ENCODE data around the gene INPP5D. TPM values are rescaled to one million over a fixed set of nuclear protein-coding genes. Genes with fewer than 3 reads are reported as not detected.

INPP5D gene
- total and polyA plus RNA-seq, 2 donors (not counting 1 experiment from before 2014, with no cell fraction given) = 152 to 444 TPM

GRCh38 chr2:233218836-233219235 is 158.7 kb downstream of the INPP5D start:
- DNase-seq (no peak), ATAC-seq (ENCODE audit: low read depth) (no peak)
- TF ChIP-seq CTCF (IDR thresholded peaks at IDR 0.05) = no peak
- no peak for TF ChIP-seq EZH2 (IDR thresholded peaks at IDR 0.05; ENCODE audit: borderline replicate concordance, insufficient read depth, low read depth, low read length, poor library complexity, severe bottlenecking)
- Mint-ChIP-seq H3K27me3 (no peaks in the 10 kb centered on the region), H3K4me1 (peaks cover 8% of the 10 kb centered on the region), H3K27ac (no peak overlapping the region), H3K4me3 (no peak overlapping the region), H3K9me3 (ENCODE audit: insufficient read depth) (no peaks in the 10 kb centered on the region)
- Histone ChIP-seq H3K9ac (ENCODE audit: low read length) (no peak overlapping the region), H3K27ac (ENCODE audit: low read length in 2 of 2) (no peak overlapping the region), H3K79me2 (ENCODE audit: control insufficient read depth, insufficient read depth, low read length) (no peaks in the 10 kb centered on the region), H3K36me3 (replicated peaks in 1 of 2; ENCODE audit: control extremely low read depth in 1 of 2, control insufficient read depth in 1 of 2, extremely low read depth in 1 of 2, insufficient read depth in 2 of 2, low read length in 1 of 2) (no peaks in the 10 kb centered on the region), H3K27me3 (replicated peaks in 1 of 4; ENCODE audit: control extremely low read depth in 1 of 4, control insufficient read depth in 3 of 4, insufficient read depth in 4 of 4, low read length in 3 of 4) (no peaks in the 10 kb centered on the region), H3K9me3 (ENCODE audit: control extremely low read depth in 1 of 3, control insufficient read depth in 2 of 3, insufficient read depth in 1 of 3, low read length in 2 of 3) (no peaks in the 10 kb centered on the region), H3K4me1 (ENCODE audit: control insufficient read depth in 2 of 2, insufficient read depth in 2 of 2, low read length in 2 of 2) (peaks cover 0 to 3% of the 10 kb centered on the region in 2 donors), H3K4me2 (replicated peaks; ENCODE audit: low read depth, low read length, poor library complexity, severe bottlenecking) (no peak overlapping the region), H3K4me3 (ENCODE audit: control extremely low read depth in 1 of 5, extremely low read depth in 1 of 5, insufficient read depth in 1 of 5, low read depth in 2 of 5, low read length in 4 of 5) (no peak overlapping the region), H2AFZ (ENCODE audit: insufficient read depth, low read depth, low read length, poor library complexity, severe bottlenecking) (no peak overlapping the region), H4K20me1 (ENCODE audit: control insufficient read depth, insufficient read depth, low read length, poor library complexity, severe bottlenecking) (no peaks in the 10 kb centered on the region)
- WGBS (ENCODE audit: insufficient coverage) = 98% methylated on average over 6 of the region's 6 CpGs
- ChIA-PET POLR2A (interaction anchor here (0.6 kb wide), 1 partner anchor 19 kb away, joined by 3 read pairs; no protein-coding TSS in a partner anchor), CTCF (no interaction called here)
- intact Hi-C loops (cut with micrococcal nuclease) = loop anchor here (1.0 kb wide), 1 partner anchor 34 kb away; no protein-coding TSS in a partner anchor

DNA sequence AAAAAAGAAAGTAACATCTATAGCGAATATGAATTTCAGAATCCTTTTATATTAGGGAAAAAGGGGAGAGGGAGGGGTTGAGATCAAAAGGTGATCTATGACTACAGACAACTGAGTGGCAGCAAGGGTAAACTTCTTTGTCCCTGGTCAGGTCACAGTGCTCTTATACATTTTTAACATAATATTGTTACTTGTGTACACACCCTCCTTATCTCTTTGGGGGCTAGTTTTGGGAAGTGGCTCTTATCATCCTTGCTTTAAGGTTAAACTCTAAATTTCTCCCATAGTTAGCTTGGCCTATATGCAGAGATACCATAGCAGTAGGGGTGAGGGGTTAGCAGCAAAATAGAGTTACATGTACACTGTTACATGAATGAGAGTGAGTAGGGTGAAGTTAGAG is 159.7 kb downstream of the INPP5D start:
- H3K27me3 ChIP-seq (replicated peaks in 1 of 4; ENCODE audit: control extremely low read depth in 1 of 4, control insufficient read depth in 3 of 4, insufficient read depth in 4 of 4, low read length in 3 of 4) = no peaks in the 10 kb centered on the region
- peaks cover 0 to 6% of the 10 kb centered on the region in 2 donors for H3K4me1 ChIP-seq (ENCODE audit: control insufficient read depth in 2 of 2, insufficient read depth in 2 of 2, low read length in 2 of 2)
- no CpG with 5 or more reads among the region's 1 CpG for WGBS (ENCODE audit: insufficient coverage)
- ATAC-seq (ENCODE audit: low read depth) (no peak), DNase-seq (no peak)
- no peak overlapping the region for H2AFZ ChIP-seq (ENCODE audit: insufficient read depth, low read depth, low read length, poor library complexity, severe bottlenecking)
- Mint-ChIP-seq H3K9me3 (ENCODE audit: insufficient read depth) (no peaks in the 10 kb centered on the region), H3K4me3 (no peak overlapping the region), H3K27me3 (no peaks in the 10 kb centered on the region), H3K27ac (no peak overlapping the region), H3K4me1 (peaks cover 9% of the 10 kb centered on the region)
- H3K9ac ChIP-seq (ENCODE audit: low read length) = no peak overlapping the region
- ChIA-PET CTCF (no interaction called here), POLR2A (no interaction called here)
- no peaks in the 10 kb centered on the region for H4K20me1 ChIP-seq (ENCODE audit: control insufficient read depth, insufficient read depth, low read length, poor library complexity, severe bottlenecking)
- intact Hi-C loops (cut with micrococcal nuclease) = loop anchor here (1.0 kb wide), 1 partner anchor 33 kb away; no protein-coding TSS in a partner anchor
- no peak overlapping the region for H3K4me3 ChIP-seq (ENCODE audit: control extremely low read depth in 1 of 5, extremely low read depth in 1 of 5, insufficient read depth in 1 of 5, low read depth in 2 of 5, low read length in 4 of 5)
- TF ChIP-seq EZH2 (IDR thresholded peaks at IDR 0.05; ENCODE audit: borderline replicate concordance, insufficient read depth, low read depth, low read length, poor library complexity, severe bottlenecking) (no peak), CTCF (IDR thresholded peaks at IDR 0.05) (no peak)
- no peaks in the 10 kb centered on the region for H3K79me2 ChIP-seq (ENCODE audit: control insufficient read depth, insufficient read depth, low read length)
- H3K36me3 ChIP-seq (replicated peaks in 1 of 2; ENCODE audit: control extremely low read depth in 1 of 2, control insufficient read depth in 1 of 2, extremely low read depth in 1 of 2, insufficient read depth in 2 of 2, low read length in 1 of 2) = no peaks in the 10 kb centered on the region
- H3K9me3 ChIP-seq (ENCODE audit: control extremely low read depth in 1 of 3, control insufficient read depth in 2 of 3, insufficient read depth in 1 of 3, low read length in 2 of 3) = no peaks in the 10 kb centered on the region
- H3K27ac ChIP-seq (ENCODE audit: low read length in 2 of 2) = no peak overlapping the region
- H3K4me2 ChIP-seq (replicated peaks; ENCODE audit: low read depth, low read length, poor library complexity, severe bottlenecking) = no peak overlapping the region
